ENCODE results near the gene OPCML. TPM values are rescaled to one million over a fixed set of nuclear protein-coding genes. Genes with fewer than 3 reads are reported as not detected.

Gene OPCML
- total RNA-seq, 1 donor from 2014 or later: 2.7 TPM

GRCh38 chr11:132858223-132858622, 674.1 kb downstream of the OPCML start:
- Mint-ChIP-seq H3K36me3 (ENCODE audit: low read depth) (no peaks in the 10 kb centered on the region), H3K4me3 (ENCODE audit: unreplicated experiment) (no peak overlapping the region), H3K4me1 (ENCODE audit: low read depth) (peaks cover 11% of the 10 kb centered on the region), H3K27ac (ENCODE audit: unreplicated experiment) (no peak overlapping the region), H3K9me3 (ENCODE audit: low read depth) (peaks cover 8% of the 10 kb centered on the region), H3K27me3 (ENCODE audit: low read depth) (no peaks in the 10 kb centered on the region)
- peak; percentile 62 for TF ChIP-seq CTCF (IDR thresholded peaks at IDR 0.05)
- no peak for DNase-seq (ENCODE audit: low spot score)

- Mint-ChIP-seq H3K4me1 (ENCODE audit: low read depth) (peaks cover 7% of the 10 kb centered on the region), H3K4me3 (ENCODE audit: unreplicated experiment) (no peak overlapping the region), H3K9me3 (ENCODE audit: low read depth) (peaks cover 8% of the 10 kb centered on the region), H3K27ac (ENCODE audit: unreplicated experiment) (no peak overlapping the region), H3K27me3 (ENCODE audit: low read depth) (no peaks in the 10 kb centered on the region), H3K36me3 (ENCODE audit: low read depth) (no peaks in the 10 kb centered on the region)
- no peak for DNase-seq (ENCODE audit: low spot score)
- TF ChIP-seq CTCF (IDR thresholded peaks at IDR 0.05): no peak
Measured at GRCh38 chr11:132856032-132856431, 676.3 kb downstream of the OPCML start.

- H3K9me3 Mint-ChIP-seq (ENCODE audit: low read depth): peaks cover 8% of the 10 kb centered on the region
- H3K36me3 Mint-ChIP-seq (ENCODE audit: low read depth): no peaks in the 10 kb centered on the region
- H3K4me1 Mint-ChIP-seq (ENCODE audit: low read depth): peaks cover 7% of the 10 kb centered on the region
- H3K27ac Mint-ChIP-seq (ENCODE audit: unreplicated experiment): no peak overlapping the region
- H3K4me3 Mint-ChIP-seq (ENCODE audit: unreplicated experiment): no peak overlapping the region
- TF ChIP-seq CTCF (IDR thresholded peaks at IDR 0.05): no peak
- H3K27me3 Mint-ChIP-seq (ENCODE audit: low read depth): no peaks in the 10 kb centered on the region
- DNase-seq (ENCODE audit: low spot score): no peak
Measured at GRCh38 chr11:132855516-132855915, 676.8 kb downstream of the OPCML start.

GRCh38 chr11:132853886-132854285, 678.4 kb downstream of the OPCML start:
- Mint-ChIP-seq H3K27me3 (ENCODE audit: low read depth) (no peaks in the 10 kb centered on the region), H3K27ac (ENCODE audit: unreplicated experiment) (no peak overlapping the region), H3K9me3 (ENCODE audit: low read depth) (peaks cover 8% of the 10 kb centered on the region), H3K4me1 (ENCODE audit: low read depth) (peaks cover 10% of the 10 kb centered on the region), H3K4me3 (ENCODE audit: unreplicated experiment) (no peak overlapping the region), H3K36me3 (ENCODE audit: low read depth) (peaks cover 1% of the 10 kb centered on the region)
- no peak for DNase-seq (ENCODE audit: low spot score)
- TF ChIP-seq CTCF (IDR thresholded peaks at IDR 0.05): no peak

- H3K4me3 Mint-ChIP-seq (ENCODE audit: unreplicated experiment): no peak overlapping the region
- peaks cover 8% of the 10 kb centered on the region for H3K9me3 Mint-ChIP-seq (ENCODE audit: low read depth)
- H3K27me3 Mint-ChIP-seq (ENCODE audit: low read depth): no peaks in the 10 kb centered on the region
- no peak for DNase-seq (ENCODE audit: low spot score)
- peaks cover 9% of the 10 kb centered on the region for H3K4me1 Mint-ChIP-seq (ENCODE audit: low read depth)
- H3K36me3 Mint-ChIP-seq (ENCODE audit: low read depth): peaks cover 1% of the 10 kb centered on the region
- TF ChIP-seq CTCF (IDR thresholded peaks at IDR 0.05): no peak
- no peak overlapping the region for H3K27ac Mint-ChIP-seq (ENCODE audit: unreplicated experiment)
Measured at GRCh38 chr11:132852361-132852760, 679.9 kb downstream of the OPCML start.
